Jurkat, Clone E6-1 (cell line): Measurements from ENCODE around the gene MYL7.

Source experiments
- DNase-seq: peaks from one replicate; pipeline ENCODE4 v3.0.0-alpha.2; 2011; ENCODE audit warnings: low read depth, low spot score
- H3K4me3 ChIP-seq: 2 replicates; pipeline ENCODE4 v1.5.1; 2011; ENCODE audit warnings: mild to moderate bottlenecking, low read length, control low read depth, moderate library complexity

MYL7 gene

DNA sequence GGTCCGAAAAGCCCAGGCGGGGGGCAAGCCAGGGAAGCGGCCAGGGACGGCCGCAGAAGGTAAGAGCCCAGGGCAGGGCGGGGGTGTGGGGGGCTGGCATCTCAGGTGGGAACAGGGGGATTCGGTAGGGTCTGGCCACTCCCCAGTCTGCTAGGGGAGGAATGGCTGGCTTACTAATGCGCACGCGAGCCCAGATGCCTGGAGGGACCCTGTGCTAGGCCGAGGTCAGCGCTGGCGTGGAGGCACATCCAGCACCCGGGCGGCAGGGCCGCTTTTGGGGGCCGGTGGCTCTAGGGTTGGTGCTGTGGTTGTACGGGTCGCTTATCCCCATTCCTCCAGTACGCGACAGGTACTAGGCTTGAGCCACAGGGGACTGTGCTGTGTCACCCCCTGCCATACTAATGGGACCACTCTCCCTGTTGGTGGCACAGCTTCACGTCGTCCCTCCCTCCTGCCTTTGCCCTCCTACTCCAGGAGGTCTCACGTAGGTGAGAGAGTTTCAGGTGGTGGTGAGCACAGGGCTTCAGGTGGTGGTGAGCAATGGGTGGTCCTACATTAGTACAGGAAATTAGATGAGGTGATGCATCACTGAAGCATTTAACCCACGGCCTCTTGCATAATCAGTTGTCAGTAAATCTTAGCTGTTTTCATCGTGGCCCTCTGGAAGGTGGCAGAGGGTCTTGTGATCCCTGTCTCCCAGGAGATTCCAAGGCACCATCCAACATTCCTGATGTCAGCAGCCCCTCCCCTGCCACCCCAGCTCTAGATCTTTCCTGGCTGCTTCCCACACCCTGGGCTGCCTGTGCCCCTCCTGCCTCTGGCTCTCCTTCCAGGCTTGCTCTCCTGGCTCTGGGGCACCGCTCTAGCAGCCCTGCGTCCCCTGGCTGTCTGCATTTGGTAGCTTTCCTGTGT lies 36.0 kb downstream of the MYL7 start:
- no peak for DNase-seq
- H3K4me3 ChIP-seq = peak overlapping the region; percentile 92

DNA sequence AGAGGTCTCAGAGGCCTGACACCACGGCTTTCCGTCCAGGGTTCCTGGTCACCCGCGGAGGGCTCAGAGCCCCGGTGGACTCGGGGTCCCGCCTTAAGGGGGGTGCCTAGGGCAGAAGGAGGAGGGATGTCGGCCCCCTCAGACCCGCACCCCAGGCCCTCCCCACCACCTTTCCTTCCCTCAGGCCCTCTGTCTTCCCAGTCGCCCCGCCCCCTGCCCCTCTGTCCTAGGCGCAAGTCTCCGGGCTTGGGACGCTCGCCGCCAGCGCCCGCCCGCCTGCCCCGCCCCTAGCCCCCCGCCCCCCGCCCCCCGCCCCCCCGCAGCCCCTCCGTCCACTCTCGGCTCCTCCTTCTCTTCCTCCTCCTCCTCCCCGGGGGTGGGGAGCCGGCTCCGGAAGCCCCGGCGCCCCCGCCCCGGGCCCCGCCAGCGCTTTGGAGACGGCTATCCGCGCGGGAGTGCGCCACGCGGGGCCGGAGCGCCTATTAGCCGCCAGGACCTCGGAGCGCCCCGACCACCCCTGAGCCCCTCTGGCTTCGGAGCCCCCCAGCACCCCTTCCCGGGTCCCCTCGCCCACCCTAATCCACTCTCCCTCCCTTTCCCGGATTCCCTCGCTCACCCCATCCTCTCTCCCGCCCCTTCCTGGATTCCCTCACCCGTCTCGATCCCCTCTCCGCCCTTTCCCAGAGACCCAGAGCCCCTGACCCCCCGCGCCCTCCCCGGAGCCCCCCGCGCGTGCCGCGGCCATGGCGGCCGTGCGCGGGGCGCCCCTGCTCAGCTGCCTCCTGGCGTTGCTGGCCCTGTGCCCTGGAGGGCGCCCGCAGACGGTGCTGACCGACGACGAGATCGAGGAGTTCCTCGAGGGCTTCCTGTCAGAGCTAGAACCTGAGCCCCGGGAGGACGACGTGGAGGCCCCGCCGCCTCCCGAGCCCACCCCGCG lies 36.9 kb downstream of the MYL7 start, which contains the start of gene AEBP1:
TSS of gene AEBP1 (plus strand) at position 423 of the 937 bp plus-strand sequence. CDS start at position 744, 321 bp downstream.
- no peak for DNase-seq
- H3K4me3 ChIP-seq = peak within 1 kb of the TSS; percentile 92

DNA sequence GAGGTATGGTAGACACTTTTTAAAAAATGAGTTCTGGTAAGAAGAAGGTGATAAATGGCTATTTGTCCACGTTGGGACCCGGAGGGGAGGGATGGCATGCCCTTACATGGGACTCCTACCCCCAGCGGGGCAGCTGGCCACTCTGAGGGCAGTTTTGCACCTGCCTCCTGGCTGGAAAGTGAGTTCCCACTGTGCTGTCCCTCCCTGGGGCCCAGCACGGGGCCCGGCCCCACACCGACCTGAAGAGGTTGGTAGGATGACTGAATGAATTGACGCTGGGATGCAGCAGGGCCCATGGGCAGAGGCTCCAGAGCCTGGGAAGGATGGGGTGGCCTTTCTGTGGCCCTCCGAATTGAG lies 37.6 kb downstream of the MYL7 start:
- H3K4me3 ChIP-seq = peak overlapping the region; percentile 49
- no peak for DNase-seq

DNA sequence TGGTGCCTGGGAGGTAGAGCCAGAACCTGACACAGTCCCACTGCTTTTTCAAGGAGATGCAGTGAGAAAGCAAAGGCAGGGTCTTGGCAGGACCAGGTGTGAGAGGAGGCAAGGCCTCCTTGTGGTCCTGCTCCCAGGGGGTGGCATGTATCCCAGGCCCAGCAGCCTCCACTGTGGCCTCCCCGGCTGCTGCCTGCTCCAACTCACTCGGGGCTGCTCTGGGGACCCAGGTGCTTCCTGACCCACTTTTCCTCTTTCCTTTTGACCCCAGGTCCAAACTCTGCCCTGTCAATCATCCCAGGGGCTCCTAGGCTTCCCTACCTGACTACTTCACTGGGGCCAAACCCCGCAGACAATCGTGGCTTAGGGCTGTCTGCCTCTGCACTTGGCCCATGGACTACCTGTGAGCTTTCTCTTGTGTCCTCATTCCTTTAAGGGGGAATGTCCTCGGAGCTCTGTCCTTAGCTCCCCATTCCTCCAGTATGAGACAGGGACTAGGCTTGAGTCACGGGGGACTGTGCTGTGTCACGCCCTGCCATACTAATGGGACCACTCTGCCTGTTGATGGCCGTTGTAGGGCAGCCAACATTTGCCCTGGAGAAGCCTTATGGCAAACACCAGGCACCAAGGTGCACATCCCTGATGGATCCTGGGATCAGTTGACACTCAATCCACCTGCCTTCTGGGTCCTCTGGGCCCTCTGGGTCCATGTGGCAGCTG lies 38.1 kb downstream of the MYL7 start:
- peak overlapping the region; percentile 49; the same call in 1 of the 2 replicates for H3K4me3 ChIP-seq
- no peak for DNase-seq

DNA sequence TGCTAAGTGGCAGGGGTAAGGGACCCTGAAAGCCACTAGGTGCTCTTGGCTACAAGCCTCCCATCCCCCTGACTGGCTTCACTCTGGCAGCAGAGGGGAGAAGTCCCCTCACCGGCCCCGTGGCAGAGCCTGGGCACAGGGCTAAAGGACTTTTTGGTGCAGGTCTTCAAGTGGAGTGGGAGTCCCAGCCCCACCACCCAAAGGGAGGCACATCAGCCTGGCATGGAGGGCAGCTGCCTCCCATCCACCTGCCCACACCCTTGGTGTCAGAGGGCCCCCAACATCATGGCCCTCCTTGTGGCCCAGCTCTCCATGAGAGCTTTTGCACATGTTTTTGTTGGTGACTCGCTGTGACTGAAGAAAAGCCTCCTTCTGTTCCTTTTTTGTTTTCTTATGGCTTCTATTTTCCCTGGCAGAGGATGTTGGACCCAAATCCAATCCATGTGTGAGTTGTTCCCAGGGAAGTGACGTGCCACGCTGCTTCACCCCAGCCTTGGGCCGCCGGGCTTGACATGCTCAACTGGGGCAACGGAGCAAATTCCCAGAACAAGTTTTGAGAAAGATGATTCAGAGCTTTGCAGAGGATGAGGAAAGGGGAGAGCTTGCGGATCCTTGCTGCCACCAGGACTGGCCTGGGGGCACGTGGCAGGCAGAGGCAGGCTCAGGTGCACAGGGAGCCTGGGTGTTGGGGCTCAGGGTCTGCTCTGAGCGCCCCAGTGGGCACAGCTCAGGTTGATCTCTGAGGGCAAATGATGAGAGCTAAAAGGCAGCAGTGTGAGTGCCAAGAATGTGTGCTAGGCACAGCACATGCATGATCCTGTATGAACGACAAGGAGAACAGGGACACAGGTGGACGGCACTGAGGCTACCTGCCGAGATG lies 38.9 kb downstream of the MYL7 start:
- DNase-seq = no peak
- no peak overlapping the region for H3K4me3 ChIP-seq

DNA sequence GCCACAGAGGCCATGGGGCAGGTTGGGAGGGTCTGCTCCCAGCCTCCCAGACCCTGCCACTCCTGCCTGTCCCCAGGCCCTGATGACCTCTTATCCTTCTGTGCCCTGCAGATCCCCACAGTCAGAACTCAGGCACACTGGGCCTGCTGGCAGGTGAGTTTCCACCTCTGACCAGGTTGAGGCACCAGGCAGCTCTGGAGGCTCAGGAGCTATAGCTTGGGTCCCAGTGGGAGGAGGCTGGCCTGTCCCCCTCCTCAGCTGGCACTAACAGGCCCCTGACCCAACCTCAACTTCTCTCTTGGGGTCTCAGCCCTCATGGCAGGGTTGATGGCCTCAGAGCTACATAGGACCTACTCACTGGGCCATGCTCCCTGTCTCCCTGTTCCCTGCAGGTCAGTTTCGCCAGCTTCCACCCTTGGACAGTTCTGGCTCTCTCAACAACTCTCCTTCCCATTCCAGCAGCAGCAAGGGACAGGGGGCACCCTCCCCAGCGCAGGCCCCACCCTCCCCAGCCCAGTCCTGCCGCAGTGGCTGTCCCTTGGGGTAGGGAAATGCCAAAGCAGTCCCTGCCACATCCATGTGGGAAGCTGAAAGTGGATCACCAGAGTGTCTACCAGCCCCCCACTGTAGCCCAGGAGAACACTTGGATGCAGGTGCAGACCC lies 39.7 kb downstream of the MYL7 start:
- no peak overlapping the region for H3K4me3 ChIP-seq

DNA sequence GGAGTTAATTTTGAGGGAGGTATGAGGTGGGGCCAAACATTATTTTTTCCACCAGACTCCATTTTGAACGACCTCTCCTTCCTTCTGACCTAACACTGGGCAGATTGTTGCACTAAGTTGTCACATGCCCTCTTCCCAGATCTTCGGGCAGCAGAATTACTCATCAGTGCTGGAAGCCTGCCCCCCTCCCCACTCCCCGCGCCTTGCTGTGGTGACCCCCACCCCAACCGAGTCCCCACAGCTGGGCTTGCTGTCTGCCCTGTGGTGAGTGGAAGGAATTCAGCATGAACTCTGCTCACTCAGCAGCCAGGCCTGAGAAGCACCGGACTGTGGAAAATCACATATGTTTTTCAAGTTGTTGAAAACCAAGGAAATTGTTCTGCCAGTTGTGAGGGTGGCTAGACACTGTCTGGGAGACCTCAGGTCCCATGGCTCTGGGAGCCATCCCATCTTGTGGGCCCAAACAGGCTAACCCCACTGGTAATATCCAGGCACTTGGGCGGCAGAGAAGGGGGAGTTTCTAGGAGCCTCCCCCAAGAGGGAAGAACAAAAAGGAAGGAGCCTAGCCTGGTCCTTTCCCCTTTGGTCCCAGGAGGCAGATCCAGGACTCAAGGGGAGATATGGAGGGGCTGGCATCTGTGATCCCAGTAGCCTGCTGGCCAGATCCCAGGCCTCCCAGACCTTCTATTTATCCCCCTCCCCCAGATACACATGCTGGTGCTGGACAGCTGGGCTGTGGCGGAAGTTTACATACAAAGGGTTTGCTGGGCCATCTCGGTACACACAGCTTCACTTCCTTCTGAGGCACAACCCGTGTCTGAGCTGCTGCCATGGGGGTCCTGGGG lies 40.5 kb downstream of the MYL7 start:
- no peak for DNase-seq
- no peak overlapping the region for H3K4me3 ChIP-seq

More for the DNA sequence above, 39.7 kb downstream of the MYL7 start:
- no peak for DNase-seq

DNA sequence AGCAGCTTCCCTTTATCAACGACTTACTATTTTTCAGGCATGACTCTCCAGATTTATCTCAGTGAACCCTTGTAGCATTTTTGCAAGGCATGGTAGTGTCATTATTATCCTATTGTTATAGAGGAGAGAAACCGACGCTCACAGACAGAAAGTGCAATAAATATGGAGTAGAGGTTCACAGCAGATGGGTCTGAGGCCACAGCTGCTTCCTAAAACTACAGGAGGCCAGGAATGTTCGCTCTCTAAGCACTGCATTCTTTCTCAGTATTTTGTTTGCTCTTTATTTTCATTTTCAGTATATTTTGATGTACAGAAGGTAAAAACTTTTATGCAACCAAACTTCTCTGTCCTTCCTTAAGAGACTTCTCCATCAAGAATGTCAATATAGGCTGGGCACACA lies 41.5 kb downstream of the MYL7 start:
- no peak overlapping the region for H3K4me3 ChIP-seq
- no peak for DNase-seq

DNA sequence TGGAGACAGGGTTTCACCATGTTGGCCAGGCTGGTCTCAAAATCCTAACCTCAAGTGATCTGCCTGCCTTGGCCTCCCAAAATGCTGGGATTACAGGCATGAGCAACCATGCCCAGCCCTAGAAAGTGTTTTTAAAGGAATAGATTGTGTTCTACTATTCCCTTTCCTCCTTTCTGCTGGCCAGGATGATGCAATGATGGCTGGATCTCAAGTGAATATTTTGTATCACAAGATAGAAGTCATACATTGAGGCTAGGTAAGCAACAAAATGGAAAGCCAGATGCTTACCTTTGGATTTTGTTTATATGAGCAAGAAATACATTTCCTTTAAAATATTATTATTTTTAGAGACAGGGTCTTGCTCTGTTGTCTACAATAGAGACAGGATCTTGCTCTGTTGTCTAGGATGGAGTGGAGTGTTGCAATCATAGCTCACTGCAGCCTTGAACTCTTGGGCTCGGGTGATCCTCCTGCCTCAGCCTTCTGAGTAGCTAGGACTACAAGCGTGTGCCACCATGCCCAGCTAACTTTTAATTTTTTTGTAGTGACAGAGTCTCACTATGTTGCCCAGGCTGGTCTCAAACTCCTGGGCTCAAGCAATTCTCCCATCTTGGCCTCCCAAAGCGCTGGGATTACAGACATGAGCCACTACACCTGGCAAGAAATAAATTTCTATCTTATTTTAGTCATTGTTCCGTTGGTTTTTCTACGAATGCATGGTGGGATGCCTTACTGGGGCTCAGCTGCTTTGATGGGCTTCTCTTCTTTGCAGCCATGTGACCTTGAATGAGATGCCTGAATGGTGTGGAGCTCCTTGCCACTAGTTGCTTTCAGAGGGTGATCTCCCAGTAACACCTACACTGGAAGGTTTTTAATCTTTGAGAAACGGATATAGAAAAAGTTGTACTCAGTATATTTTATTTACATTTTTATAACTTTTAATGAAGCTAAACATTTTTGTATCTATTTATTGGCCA lies 42.8 kb downstream of the MYL7 start:
- DNase-seq = peak; percentile 63
- peak overlapping the region; percentile 32; the same call in 1 of the 2 replicates for H3K4me3 ChIP-seq

DNA sequence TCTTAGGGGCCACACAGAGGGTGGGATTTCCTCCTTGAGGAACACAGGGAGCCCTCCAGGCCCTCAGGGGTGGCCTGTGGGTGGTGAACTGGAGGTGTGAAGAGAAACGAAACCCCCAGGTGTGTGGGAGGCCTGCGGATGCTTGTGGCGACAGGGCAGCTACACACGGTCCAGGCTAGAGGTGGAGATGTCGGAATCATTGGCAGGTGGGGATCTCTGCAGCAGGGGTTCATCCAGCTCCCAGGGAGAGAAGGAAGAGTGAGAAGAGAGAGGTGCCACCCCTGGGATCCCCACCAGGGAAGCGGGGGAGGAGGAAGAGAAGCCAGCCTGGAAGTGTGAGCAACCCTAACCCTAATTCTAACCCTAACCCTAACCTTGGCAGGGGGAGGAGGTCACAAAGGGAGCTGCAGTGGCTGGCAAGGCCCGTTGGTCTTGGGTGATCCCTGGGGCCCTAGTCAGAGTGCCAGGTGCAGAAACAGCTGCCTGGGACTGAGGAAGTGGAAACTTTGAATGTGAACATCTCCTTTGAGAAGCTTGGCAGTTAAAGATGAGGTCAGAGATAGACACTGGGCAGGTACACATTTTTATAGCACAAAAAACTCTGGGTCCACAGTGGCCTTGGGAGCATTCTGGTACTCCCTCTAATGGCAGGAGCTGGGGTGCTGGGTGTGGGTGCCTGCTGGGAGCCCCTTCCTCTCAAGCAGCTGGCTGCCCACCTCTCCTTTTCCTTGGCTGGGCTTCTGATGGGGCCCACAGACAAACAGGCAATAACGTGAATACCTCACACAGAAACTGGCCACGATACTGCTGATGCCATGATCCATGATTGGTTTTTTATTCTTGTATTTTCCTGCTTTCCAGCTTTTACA lies 43.8 kb downstream of the MYL7 start:
- DNase-seq = peak; percentile 98
- peak overlapping the region; percentile 37 for H3K4me3 ChIP-seq

DNA sequence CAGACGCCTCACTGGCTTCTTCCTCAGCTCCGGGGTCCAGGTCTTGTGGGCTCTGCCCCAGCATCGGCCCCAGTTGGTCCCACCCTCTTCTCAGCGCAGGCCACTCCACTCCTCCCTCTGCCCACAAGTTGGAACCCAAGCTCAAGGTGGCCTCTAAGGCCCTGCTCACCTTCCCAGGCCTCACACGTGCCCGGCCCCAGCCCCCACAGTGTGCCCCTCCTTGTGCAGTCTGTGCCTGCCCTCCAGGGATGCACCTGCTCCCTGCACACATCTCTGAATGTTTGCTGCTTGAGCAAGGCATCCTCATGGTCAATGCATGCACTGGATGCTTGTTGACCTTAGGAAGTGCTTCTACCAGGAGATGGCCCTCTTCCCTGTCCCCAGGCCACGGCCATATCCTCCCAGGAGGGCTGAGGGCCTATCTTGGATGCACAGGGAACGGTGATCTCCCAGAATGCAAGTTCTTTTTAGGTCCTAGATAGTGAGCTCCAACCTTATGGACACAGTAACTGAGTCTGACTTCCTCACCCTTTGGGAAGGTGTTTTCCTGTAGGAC lies 44.7 kb downstream of the MYL7 start:
- no peak for DNase-seq
- no peak overlapping the region for H3K4me3 ChIP-seq

DNA sequence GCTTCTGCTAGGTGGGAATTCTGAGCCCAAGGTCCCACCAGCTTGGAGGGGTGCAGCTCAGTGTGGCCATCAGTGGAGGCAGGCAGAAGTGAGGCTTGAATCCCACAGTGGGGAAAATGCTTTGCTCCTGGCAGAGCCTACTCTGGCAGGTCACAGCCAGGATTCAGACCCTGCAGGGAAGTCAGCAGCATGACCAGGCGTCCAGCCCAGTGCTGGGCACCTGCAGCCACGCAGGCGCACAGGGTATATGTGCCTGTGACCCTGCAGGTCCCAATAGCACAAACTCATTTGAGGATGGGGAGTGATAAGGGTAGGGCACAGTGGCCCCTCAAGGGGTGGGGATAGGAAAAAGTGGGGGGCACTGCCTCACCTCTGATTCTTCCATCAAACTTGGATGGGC lies 45.4 kb downstream of the MYL7 start:
- H3K4me3 ChIP-seq = no peak overlapping the region
- DNase-seq = no peak

DNA sequence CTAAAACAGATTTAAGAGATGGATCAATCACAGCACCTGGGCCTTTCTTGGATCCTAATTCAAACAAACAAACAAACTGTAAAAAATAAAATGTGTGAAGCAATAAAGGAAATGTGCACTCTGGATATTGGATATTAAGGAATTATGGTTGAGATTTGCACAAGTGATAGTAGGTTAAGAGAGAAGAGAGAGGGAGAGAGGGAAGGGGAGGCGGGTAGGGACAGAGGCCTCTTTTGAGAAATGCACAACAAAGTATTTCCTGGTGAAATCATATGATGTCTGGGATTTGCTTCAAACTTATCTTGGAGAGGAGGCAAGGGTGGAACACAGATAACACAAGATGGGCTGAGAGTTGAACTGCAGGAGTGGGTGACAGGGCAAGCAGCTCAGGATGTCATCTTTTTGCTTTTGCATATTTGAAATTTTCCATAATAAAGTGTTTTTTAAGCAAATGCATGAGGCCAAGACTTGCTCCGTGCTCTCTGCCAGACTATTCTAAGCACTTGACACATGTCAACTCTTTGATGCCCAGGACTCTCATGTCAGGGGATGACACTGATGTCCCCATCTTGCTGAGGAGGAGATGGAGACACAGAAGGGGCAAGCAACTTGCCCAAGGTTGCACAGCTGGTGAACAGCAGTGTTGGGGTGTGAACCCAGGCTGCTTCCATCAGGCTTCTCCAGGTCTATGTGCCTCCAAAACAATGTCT lies 46.1 kb downstream of the MYL7 start:
- no peak for DNase-seq
- H3K4me3 ChIP-seq = no peak overlapping the region

DNA sequence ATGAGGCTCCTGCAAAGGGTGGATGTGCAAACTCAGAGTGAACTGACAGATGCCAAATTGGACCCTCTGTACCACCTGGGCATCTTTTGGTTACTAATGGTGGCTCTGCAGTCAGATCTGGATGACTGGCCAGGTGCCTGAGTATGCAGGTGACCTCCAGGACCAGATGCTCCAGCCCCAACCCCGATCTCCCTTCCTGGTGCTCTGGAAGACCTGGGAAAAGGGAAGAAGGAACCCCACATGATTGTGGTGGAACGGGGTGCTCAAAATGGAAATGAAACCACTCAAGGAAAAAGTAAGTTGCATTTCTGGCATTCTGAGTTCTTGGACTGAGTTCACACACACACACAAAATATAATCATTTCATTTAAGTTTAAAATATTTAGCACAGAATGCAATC lies 46.8 kb downstream of the MYL7 start:
- DNase-seq = no peak
- H3K4me3 ChIP-seq = no peak overlapping the region
